H1 (cell line): ENCODE measurements around the gene PTPRH. TPM values are rescaled to one million over a fixed set of nuclear protein-coding genes. Genes with fewer than 3 reads are reported as not detected.
A peak's percentile ranks its signal among the peaks of the same experiment; 100 is the strongest.

Experiments used
- BCL11A ChIP-seq, 2 experiments: IDR thresholded peaks; one replicate each; pipeline ENCODE4 v1.6.1; 2011; ENCODE audit warnings: low read depth in 2 of 2, low read length in 2 of 2, mild to moderate bottlenecking in 2 of 2
- BRCA1 ChIP-seq: IDR thresholded peaks from 2 replicates; pipeline ENCODE4 v1.6.1; 2012; ENCODE audit warnings: low read depth, low read length, improper control_type of control experiment
- CHD2 ChIP-seq: IDR thresholded peaks from 2 replicates; pipeline ENCODE4 v1.6.1; 2012; ENCODE audit warnings: low read length, improper control_type of control experiment
- CREB1 ChIP-seq: IDR thresholded peaks from 2 replicates; pipeline ENCODE4 v1.6.1; 2012; ENCODE audit warnings: inconsistent platforms
- E2F6 ChIP-seq: IDR thresholded peaks from 2 replicates; pipeline ENCODE4 v1.6.1; 2012; ENCODE audit warnings: inconsistent platforms
- EP300 ChIP-seq, 2 experiments: IDR thresholded peaks; 1 replicate in 1 of 2; 2 replicates in 1 of 2; pipeline ENCODE4 v1.6.1; 2011 to 2012; ENCODE audit warnings: low read depth in 2 of 2, low read length in 2 of 2, mild to moderate bottlenecking in 2 of 2, borderline replicate concordance in 1 of 2, inconsistent platforms in 1 of 2, moderate library complexity in 1 of 2
- EZH2 ChIP-seq: fragments of 200-600 bp; sonication (generic); IDR thresholded peaks from 2 replicates; pipeline ENCODE4 v1.7.1; 2012; ENCODE audit warnings: low read depth, mild to moderate bottlenecking, moderate library complexity, low read length, inconsistent platforms; ENCODE audit not compliant: severe bottlenecking
- GABPA ChIP-seq: IDR thresholded peaks from 2 replicates; pipeline ENCODE4 v1.6.1; 2011; ENCODE audit warnings: mild to moderate bottlenecking, low read length, moderate library complexity, borderline replicate concordance; ENCODE audit not compliant: insufficient read depth
- GTF2F1 ChIP-seq: IDR thresholded peaks from 2 replicates; pipeline ENCODE4 v1.6.1; 2012; ENCODE audit warnings: low read depth, low read length, improper control_type of control experiment, borderline replicate concordance
- JUN ChIP-seq: IDR thresholded peaks from 2 replicates; pipeline ENCODE4 v1.6.1; 2011; ENCODE audit warnings: low read depth, mild to moderate bottlenecking, improper control_type of control experiment, low read length
- JUND ChIP-seq: IDR thresholded peaks from 2 replicates; pipeline ENCODE4 v1.6.1; 2011; ENCODE audit warnings: mild to moderate bottlenecking, improper control_type of control experiment, low read length
- MAX ChIP-seq: IDR thresholded peaks from 2 replicates; pipeline ENCODE4 v1.6.1; 2012; ENCODE audit warnings: inconsistent platforms
- NANOG ChIP-seq: IDR thresholded peaks from 2 replicates; pipeline ENCODE4 v1.6.1; 2011; ENCODE audit warnings: low read length, low read depth, mild to moderate bottlenecking, inconsistent platforms; ENCODE audit not compliant: insufficient read depth, poor library complexity, severe bottlenecking
- RAD21 ChIP-seq, 2 experiments: IDR thresholded peaks in 1 of 2; conservative IDR thresholded peaks in 1 of 2; 2 replicates each; pipeline ENCODE4 v1.6.1; 2011; ENCODE audit warnings: low read depth in 2 of 2, low read length in 2 of 2, improper control_type of control experiment in 1 of 2, inconsistent platforms in 1 of 2, mild to moderate bottlenecking in 1 of 2, moderate library complexity in 1 of 2
- SAP30 ChIP-seq: fragments of 300-600 bp; sonication (generic); IDR thresholded peaks from 2 replicates; pipeline ENCODE4 v1.7.1; 2012; ENCODE audit warnings: low read length, moderate library complexity, mild to moderate bottlenecking, inconsistent platforms; ENCODE audit not compliant: insufficient read depth, insufficient replicate concordance
- SIN3A ChIP-seq, 2 experiments: IDR thresholded peaks in 1 of 2; conservative IDR thresholded peaks in 1 of 2; 2 replicates each; pipeline ENCODE4 v1.6.1; 2011 to 2012; ENCODE audit warnings: low read length in 2 of 2, improper control_type of control experiment in 1 of 2, low read depth in 1 of 2, mild to moderate bottlenecking in 1 of 2
- SIX5 ChIP-seq: IDR thresholded peaks from 2 replicates; pipeline ENCODE4 v1.6.1; 2011; ENCODE audit warnings: mild to moderate bottlenecking, low read depth, low read length
- SRF ChIP-seq: IDR thresholded peaks from 2 replicates; pipeline ENCODE4 v1.6.1; 2011; ENCODE audit warnings: mild to moderate bottlenecking, low read depth, low read length, moderate library complexity
- TAF1 ChIP-seq: IDR thresholded peaks from 2 replicates; pipeline ENCODE4 v1.6.1; 2011; ENCODE audit warnings: mild to moderate bottlenecking, low read depth, low read length
- TAF7 ChIP-seq: optimal IDR thresholded peaks from 2 replicates; pipeline ENCODE3; 2011; ENCODE audit warnings: low read depth, mild to moderate bottlenecking, inconsistent platforms, low read length, moderate library complexity, borderline replicate concordance
- TBP ChIP-seq: IDR thresholded peaks from 2 replicates; pipeline ENCODE4 v1.6.1; 2011; ENCODE audit warnings: low read depth, low read length, improper control_type of control experiment
- ZNF274 ChIP-seq: IDR thresholded peaks from 2 replicates; pipeline ENCODE4 v1.7.0; 2012; ENCODE audit warnings: low read length, borderline replicate concordance; ENCODE audit errors: extremely low read depth
- polyA plus RNA-seq, 7 experiments: library from polyadenylated mRNA; depleted of rRNA in 3 of 7; stranded (reverse) in 5 of 7; unstranded in 2 of 7; fragments of >200 nt in 5 of 7; fragments of 200-250 nt in 2 of 7; gene quantifications; 1 replicate in 5 of 7; 2 replicates in 1 of 7; 4 replicates in 1 of 7; pipeline versions ENCODE4 v1.2.1 to v1.2.3, GENCODE V29; 2011 to 2013; ENCODE audit warnings: missing spikeins in 2 of 7, mixed read lengths in 2 of 7
- total RNA-seq: library from RNA; stranded (reverse); fragmentation: NEBNext Ultra II Directional; extraction: Animal tissue kit (Norgen Biotek cat#: 25700); gene quantifications from 2 replicates; pipeline ENCODE4 v1.2.1, GENCODE V29; 2021

PTPRH gene
- total and polyA plus RNA-seq, 2 of the 8 experiments (the other 6 are each of a cell fraction or from before 2014, with no cell fraction given), result 0.30 to 0.39 TPM

- TF ChIP-seq MAX (peak; percentile 40; the same call in 1 of the 2 replicates), ZNF274 (no peak), TAF7 (no peak), TAF1 (no peak), SRF (no peak), CREB1 (no peak), SAP30 (peak; percentile 56), GABPA (no peak), BCL11A (IDR thresholded peaks at IDR 0.05; ENCODE audit: low read depth in 2 of 2, low read length in 2 of 2) (no peak), EZH2 (no peak), TBP (no peak), CHD2 (no peak), BRCA1 (no peak), SIX5 (no peak), JUN (no peak), EP300 (IDR thresholded peaks at IDR 0.05; ENCODE audit: borderline replicate concordance in 1 of 2, low read depth in 2 of 2, low read length in 2 of 2) (no peak), GTF2F1 (no peak), SIN3A (conservative IDR thresholded peaks at IDR 0.05 in 1 of 2, IDR thresholded peaks at IDR 0.05 in 1 of 2; ENCODE audit: low read depth in 1 of 2, low read length in 2 of 2) (peak in 1 of 2 experiments; percentile 48; a peak in 1 of 4 replicates), RAD21 (IDR thresholded peaks at IDR 0.05 in 1 of 2, conservative IDR thresholded peaks at IDR 0.05 in 1 of 2; ENCODE audit: low read depth in 2 of 2, low read length in 2 of 2) (no peak), JUND (no peak), E2F6 (no peak), NANOG (no peak)
Measured at GRCh38 chr19:55257461-55258420, 48.4 kb upstream of the PTPRH start (continued).
